GM19239 (cell line): ENCODE data around the gene ZCCHC24.
"Not testable (repeated sequence)": the region's sequence is repeated elsewhere in the genome, so short reads cannot be mapped to it uniquely, and the experiment has no call there.

ENCODE experiments used
- DNase-seq: peaks from one replicate; pipeline ENCODE4 v3.0.0; 2011; ENCODE audit warnings: low spot score; ENCODE audit not compliant: insufficient read length
- FAIRE-seq: peaks from 2 replicates; lab custom pipeline; 2011; peaks lifted over from hg19 to GRCh38; lab: Jason Lieb, UNC

Gene ZCCHC24

DNA sequence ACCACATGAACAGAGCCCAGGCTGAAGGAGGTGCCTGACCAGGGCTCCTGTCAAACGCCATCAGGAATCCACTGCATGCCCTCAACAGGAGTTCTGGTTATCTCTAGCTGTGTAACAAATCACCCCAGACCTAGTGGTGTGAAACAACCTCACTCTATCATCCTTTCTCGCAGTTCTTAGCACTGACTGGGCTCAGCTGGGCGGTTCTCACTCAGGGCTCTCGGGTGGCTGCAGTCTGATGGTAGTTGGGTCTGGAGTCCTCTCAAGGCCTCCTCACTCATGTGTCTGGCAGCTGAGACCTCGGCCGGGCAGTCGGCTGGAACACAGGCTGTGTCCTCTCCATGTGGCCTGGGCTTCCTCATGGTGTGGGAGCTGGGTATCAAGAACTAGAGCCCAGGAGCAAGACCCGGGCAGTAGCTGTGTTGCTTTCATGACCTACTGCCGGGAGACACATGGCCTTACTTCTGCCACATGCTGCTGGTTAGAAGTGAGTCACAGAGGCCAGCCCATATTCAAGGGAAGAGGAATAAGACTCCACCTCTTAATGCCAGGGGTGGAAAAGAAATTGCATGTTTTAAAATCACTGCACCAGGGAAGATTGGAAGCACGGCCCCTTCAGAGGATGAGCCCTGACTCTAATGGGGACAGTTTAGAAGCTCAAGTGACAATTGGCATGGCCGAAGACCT, 107.5 kb downstream of the ZCCHC24 start:
- not testable (repeated sequence) for FAIRE-seq, DNase-seq

DNA sequence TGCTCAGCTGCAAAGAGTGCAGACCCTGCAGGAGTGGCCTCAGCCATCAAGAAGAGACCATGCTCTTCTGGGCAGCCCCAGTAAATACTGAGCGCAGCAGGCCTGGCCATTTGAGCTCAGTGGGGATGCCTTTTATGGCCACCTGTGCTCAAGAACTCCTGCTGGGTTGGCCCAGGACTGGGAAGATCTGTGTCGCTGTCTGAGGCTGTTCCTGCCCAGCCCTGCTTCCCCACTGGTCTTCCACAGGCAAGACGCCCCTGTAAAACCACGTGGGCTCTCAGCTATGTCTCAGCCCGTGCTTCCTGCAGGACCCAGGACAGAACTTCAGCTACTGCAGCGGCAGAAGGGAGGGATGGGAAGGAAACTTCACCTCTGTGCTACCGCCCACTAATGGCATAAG, 108.7 kb downstream of the ZCCHC24 start:
- no peak for DNase-seq
- FAIRE-seq = no peak

DNA sequence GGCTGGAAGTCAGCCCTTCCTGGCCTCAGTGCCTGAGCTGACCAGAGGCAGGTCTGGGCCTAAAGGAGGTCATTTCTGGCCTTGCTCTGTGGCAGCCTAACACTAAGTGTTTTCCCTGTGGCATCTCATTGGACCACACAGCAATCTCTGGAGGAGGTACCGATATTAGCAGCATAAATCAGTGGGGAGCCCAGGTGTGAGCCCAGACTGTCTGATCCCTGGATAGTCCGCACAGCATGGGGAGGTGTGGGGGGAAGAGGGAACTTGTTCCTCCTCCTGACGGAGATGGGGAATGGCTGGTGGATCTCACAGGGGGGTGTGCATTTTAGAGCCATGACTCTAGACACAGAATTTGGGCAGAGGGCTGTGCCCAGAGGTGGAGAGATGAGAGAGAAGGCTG, 109.1 kb downstream of the ZCCHC24 start:
- no peak for DNase-seq

DNA sequence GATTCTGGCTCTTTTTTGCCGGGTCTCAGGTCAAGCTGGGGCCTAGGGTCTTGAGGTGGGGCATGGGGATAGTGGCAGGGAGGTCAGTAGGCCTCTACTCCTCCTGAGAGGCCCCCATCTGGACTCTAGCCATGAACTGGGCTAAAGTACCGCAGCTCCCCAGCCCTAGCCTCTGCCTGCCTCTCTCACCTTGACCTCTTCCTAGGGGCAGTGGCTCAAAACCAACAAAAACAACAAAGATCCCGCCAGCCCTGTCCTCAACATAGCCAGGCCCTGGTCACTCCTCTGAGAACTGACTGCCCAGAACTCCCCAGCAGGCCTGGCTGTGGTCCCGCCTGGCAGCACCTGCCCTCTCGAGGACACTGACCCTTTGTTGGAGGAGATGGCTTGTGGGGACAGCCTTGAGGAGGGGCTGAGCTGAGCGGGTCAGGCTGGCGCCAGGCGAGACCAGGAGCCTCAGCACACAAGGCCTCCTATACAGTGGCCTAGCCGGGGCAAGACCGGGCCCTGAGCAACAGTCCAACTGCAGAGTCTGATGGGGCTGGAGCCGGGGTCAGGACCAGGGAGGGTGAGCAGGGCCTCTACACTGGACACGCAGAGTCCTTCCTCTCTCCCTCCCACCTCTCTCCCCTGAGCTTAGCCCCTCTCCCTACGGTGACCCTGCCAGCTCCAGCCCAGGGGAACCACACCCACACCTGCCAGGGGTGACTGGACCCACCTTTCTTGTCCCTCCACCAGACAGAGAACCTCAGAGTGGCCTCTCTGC, 109.8 kb downstream of the ZCCHC24 start:
- no peak for DNase-seq

More for the DNA sequence above, 109.1 kb downstream of the ZCCHC24 start:
- FAIRE-seq = no peak

DNA sequence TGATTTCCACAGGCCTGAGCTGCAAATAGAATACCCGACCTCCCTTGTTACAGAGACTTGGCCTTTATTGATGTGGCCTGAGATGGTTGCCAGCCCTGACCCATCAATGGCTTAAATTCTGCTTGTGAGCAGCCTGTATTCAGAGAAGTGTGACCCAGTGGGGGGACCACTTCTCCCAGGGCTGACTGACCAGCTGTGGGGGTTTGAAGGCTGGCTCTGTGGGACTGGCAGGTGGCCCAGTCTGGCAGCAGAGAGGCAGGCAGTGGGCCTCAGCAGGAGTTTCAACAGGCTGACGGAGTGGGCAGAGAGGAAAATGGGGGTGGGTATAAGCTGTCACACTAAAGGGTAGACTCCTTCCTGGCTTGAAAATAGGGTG, 110.3 kb downstream of the ZCCHC24 start:
- DNase-seq = no peak
- no peak for FAIRE-seq

More for the DNA sequence above, 109.8 kb downstream of the ZCCHC24 start:
- no peak for FAIRE-seq

DNA sequence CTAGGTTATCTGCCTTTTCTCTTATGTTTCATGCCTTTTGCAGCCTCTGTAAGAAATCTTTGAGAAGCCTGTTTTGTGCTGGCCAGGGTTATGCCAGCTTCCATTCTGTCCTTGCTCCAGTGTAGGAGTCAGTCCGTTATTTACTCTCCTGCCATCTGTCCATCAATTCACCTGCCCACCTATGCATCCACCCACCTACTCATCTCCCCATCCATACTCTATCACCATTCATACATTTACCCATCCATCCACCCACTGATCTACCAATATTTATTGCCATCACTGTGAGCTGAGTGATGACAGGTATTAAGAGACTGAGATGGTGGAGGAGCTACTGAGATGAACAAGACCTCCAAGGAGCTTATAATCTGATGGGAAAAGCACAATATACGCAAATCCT, 110.9 kb downstream of the ZCCHC24 start:
- DNase-seq = no peak
- no peak for FAIRE-seq

DNA sequence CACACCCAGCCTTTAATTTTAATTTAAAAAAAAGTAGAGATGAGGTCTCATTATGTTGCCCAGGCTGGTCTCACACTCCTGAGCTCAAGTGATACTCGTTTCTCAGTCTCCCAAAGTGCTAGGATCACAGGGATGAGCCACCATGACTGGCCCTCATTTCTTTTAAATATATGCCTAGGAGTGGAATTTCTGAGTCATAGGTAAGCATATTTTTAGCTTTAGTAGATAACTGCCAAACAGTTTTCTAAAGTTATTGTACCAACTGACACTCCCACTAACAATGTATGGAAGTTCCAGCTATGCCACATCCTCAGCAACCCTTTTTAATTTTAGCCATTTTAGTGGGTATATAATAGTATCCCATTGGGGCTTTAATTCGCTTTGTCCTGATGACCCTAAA, 111.9 kb downstream of the ZCCHC24 start:
- FAIRE-seq (no peak), DNase-seq (no peak)

DNA sequence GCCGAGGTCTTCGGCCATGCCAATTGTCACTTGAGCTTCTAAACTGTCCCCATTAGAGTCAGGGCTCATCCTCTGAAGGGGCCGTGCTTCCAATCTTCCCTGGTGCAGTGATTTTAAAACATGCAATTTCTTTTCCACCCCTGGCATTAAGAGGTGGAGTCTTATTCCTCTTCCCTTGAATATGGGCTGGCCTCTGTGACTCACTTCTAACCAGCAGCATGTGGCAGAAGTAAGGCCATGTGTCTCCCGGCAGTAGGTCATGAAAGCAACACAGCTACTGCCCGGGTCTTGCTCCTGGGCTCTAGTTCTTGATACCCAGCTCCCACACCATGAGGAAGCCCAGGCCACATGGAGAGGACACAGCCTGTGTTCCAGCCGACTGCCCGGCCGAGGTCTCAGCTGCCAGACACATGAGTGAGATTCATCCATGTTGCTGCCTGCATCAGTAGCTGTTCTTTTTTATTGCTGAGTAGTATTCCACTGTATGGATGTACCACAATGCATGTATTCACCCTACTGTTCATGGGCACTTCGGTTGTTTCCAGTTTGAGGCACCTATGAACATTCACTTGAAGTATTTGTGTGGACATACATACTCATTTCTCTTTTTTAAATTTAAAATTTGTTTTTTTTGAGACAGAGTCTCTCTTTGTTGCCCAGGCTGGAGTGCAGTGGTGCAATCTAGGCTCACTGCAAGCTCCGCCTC, 112.7 kb downstream of the ZCCHC24 start:
- DNase-seq, FAIRE-seq: not testable (repeated sequence)
